HG02973 (cell line): Measurements from ENCODE around the gene ATP10A.
"Not testable (repeated sequence)": the region's sequence is repeated elsewhere in the genome, so short reads cannot be mapped to it uniquely, and the experiment has no call there.

Experiments
- ATAC-seq: cut with Tn5 transposase; IDR thresholded peaks from one replicate; pipeline ENCODE4 v1.9.1; 2021; ENCODE audit warnings: moderate library complexity; ENCODE audit not compliant: unreplicated experiment

Gene ATP10A

DNA sequence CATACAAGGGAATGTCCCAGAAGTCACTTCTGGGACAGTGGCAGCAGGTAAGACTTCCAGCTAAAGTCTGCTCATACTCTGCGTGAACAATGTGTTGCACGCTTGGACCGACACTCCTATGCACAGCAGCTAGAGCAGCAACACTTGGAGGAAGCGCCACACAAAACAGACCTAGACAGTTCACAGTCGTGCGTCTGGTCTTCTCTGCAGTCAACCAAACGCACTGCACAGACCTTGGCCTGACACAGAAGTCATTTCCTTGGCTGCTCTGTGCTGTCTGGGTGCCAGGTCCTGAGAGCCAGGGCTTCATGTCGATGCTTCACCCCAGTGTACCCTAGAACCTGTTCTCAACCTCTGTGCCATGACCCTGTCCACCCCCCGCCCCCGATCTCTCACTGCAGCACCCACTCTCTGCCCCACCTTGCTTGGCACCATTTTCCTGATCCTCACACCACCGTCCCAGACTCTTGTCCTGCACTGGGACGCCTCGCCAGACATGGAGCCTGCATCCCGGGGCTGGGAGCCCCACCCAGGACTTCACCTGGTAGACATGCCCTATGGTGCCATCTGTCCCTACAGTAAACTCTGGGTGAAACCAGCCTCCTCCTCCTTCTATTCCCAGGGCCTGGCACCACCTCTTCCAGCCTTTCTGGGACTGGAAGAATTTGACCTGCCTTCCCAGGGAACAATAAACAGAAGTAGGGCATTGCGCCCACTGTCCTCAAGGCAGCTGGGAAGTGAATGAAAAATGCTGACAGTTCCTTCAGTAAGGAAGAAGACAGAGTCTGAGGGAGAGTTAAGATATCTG lies 3.1 kb downstream of the ATP10A start:
- no peak for ATAC-seq

- ATAC-seq: no peak
Observed at GRCh38 chr15:25858952-25859760, 4.0 kb downstream of the ATP10A start.

- not testable (repeated sequence) for ATAC-seq
Observed at GRCh38 chr15:25856059-25856458, 7.1 kb downstream of the ATP10A start.

- no peak for ATAC-seq
Observed at GRCh38 chr15:25852661-25853524, 10.2 kb downstream of the ATP10A start.

- no peak for ATAC-seq
Observed at GRCh38 chr15:25852027-25852426, 11.1 kb downstream of the ATP10A start.

DNA sequence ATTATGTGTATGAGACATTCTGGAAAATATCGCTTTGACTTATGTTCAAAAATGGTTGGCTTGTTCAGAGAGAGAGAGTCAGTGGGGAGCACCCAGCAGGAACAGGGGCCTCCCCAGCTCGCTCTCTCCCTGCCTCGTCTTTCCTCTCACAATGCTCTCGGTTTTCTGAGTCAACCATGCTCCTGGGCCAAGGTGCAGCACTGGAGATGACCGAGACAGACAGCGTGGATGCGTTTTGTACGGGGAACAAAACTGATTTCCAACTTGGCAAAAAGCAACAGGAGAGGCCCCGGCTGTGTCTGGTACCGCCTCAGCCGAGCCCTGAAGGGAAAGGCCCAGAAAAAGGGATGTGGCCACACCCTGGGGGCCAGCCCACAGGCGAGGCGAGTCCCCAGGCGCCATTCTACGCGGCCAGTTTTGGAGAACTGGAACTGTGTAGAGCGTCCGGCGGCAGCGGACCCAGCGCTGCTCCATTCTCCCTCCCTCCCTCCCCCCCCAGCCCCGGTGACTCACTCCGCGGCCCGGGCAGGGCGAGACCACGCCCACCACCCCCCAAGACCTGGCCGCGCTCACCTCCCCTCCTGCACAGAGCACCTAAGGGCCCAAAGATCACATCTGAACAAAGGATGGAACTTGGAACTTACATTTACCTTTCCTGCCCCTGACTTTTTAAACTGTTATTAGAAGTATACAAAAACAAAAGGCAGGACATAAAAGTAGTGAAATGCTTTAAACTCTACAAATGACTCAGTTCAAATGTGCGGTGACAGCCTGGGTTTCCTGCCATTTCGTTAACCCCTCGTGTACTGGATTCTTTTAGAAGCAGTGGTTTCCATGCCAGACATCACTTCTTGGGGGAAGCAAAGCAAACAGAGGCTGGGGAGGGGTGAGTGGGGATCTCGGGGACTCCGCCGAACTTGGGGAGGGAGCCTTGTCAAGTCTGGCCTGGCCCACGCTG lies 12.7 kb downstream of the ATP10A start:
- ATAC-seq: peak; percentile 84

DNA sequence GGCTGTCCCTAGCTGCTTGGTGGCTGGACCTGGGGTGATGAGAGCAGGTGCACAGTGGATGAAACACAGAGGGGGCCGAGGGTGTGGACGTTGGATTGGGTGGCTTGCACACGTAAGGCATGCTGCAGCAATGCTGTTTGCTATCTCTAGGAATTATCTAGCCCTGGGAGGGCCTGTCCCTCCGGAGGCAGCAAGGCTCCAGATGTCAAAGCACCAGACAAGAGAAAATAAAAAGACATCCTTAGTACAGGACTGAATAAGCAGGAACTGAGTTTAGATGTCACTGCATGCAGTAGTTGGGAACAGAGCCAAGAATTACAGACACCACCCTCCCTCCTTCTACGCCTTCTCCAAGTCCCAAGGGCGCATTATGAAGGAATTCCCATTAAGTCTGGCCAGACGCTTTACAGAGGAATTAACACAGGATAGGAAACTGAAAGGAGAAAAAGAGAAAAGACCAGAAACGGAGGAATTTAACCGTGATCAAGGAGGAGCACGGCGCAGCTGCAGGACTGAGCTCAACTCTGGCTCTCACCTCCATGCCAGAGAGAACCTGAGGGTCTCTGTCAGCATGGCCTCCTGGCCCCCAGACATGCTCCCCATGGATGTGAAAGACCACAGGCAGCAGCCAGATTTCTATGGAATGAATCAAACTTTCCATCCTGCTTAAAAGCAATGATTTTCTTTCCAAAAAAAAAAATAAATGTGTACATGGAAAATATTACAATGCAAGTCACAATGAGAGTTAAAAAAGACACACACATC lies 13.8 kb downstream of the ATP10A start:
- ATAC-seq: no peak

DNA sequence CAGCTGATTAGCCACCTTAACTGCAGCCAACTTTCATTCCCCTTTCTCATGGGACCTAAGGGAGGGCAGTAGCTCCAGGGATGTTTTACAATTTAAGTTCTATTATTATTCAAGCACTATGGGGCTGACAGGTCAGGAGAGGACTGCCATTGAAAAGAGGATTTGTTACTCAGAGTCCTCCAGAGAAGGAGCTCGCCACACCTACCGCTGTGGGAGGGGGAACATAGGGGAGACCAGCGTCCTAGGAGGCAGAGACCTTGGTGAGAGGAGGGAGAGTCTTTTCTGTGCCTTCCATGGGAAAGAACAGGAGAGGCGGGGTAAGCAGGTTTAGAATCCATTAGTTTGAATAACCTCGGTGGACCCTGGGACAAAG lies 14.4 kb downstream of the ATP10A start:
- ATAC-seq: no peak

DNA sequence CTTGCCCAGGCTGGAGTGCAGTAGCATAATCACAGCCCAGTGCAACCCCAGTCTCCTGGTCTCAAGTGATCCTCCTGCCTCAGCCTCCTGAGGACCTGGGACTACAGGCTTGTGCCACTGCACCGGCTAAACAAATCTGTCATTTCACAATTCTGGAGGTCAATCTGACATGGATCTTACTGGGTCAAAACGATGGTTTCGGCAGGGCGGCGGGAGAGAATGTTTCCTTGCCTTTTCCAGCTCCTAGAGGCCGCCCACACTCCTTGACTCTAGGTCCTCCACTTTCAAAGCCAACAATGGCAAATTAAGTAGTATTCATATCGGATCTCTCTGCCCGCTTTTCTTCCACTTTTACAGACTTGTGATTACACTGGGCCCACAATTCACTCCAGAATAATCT lies 14.8 kb downstream of the ATP10A start:
- ATAC-seq: no peak

- ATAC-seq: no peak
Observed at GRCh38 chr15:25847051-25847450, 16.1 kb downstream of the ATP10A start.

DNA sequence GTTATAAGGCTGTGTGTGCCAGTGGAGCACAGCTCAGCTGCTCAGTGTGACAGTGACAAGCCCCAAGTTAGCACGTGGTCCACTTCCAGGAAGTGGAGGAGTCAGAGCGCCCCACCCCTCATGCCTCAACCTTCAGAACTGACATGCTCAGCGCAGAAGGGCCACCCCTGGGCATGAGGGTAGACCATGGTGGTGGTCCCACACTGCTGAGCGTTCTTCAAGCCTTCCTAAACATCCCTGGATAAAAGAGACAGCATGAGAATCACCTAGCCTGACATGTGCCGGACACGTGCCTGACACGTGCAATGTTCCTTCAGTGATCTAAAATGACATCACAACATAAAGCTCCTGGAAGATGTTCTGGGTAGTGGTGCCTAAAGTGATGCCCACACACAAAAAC lies 16.8 kb downstream of the ATP10A start:
- ATAC-seq: no peak

DNA sequence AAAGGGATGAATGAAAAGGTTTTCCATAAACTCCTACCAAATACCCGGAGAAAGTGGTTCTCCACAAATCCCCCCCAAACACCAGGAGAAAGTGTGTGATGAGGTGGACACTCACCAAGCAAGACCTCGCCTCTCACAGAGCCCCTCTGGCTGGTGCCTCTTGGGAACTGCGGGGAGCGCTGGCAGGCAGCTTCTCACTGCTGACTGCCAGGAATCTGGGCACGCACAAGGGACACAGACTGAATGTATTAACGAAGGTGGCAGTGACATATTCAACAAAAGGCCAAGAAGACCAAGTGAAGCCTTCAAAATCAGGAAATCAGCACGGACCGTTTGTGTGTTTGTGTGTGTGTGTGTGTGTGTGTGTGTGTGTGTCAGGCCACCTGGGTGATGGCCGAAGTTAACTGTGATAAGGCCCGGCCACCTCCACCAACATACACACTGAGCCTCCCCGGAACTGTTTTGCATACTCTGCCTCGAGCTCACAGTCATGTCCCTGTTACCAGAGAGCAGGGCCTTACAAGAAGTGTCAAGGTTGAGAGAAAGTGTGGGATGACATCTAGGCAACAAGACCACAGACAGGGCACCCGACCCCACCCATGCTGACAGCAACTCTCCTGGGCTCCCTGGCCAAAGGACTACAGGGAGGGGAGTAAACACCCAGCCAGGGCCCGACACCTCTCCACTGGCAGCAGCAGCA lies 18.0 kb downstream of the ATP10A start:
- no peak for ATAC-seq

DNA sequence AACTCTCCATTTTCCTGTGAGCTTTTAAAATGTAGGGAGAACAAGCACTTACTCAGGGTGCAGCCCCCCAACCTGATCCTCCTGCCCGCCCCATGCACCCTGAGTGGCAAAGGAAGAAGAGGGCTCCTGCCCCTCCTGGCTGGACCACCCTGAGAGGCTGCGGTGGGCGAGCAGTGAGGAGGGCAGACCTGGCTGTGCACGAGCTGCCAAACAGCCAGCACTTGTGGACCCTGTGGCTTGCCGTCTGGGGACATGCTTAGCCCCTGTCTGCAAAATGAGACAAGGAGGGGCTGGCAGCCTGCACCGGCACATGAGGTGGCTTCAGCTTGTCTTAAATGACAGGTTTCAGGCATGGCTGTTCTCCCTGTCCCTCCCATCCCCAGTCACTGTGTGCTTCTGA lies 18.6 kb downstream of the ATP10A start:
- ATAC-seq: no peak

- no peak for ATAC-seq
Observed at GRCh38 chr15:25844076-25844475, 19.1 kb downstream of the ATP10A start.

DNA sequence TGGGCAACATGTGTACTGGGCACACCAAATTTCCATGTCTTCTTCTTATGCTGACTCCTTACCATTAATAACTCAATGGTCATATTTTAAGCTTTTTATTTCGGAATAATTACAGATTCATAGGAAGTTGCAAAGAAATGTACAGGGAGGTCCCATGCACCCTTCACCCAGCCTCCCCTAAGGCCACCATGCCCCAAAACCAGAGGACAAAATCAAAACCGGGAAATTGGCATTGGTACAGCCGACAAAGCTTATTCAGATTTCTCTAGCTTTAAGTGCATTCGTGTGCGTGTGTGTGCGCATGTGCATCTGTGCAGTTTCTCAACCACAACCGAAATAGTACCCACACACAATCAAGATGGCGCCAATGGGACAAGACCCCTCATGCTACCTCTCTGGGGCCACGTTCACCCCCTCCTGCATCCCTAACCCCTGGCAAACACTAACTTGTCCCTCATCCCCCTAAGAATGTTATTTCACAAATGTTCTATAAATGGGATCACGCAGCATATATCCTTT lies 23.4 kb downstream of the ATP10A start:
- ATAC-seq: no peak

- no peak for ATAC-seq
Observed at GRCh38 chr15:25838871-25839195, 24.3 kb downstream of the ATP10A start.

DNA sequence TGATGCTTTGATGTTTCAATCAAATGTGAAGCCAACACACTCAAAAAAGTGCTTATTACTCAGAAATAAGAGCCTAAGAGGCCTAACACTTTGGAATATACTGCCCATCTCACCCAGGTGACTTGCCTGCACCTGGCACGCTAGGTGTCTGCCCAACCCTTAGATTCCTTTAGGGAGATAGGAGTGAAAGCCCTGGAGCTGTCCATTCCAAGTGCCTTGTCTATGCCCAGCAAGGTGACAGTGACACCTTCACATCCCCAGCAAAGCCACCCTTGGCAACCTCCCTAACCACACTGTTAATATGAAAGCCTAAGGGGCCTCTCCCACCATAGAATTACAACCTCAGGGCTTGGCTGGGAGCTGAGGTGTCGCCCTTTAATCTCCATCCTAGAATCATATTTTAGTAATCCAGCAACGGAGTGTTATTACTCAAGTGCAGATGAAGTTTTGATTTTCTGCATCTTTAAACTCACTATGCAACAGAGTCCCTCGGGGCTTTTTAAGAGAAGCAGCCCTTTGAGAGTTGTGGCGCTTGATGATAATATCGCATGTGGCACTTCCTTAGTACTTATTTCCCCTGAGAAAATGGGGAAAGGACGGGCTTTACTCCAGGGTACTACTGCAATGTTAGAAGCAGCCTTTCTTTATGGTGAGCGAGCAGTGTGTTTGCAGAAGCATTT lies 24.8 kb downstream of the ATP10A start:
- no peak for ATAC-seq

DNA sequence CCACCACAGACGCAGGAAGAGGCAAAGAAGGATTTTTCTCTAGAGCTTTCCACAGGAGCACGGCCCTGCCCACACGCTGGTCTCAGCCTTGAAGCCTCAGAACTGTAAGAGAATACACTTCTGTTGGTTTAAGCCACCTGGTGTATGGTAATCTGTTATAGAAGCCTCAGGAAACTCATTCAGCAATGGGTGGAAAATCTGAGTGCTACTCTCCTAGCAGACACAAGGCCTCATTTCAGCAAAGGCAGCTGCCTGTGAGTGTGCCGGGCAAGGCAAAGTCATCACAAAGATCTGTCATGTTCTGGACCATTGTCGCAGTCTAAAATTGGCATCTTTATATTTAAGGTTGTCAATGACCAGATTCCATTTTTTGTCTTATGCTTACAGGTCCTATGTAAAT lies 31.0 kb downstream of the ATP10A start:
- no peak for ATAC-seq
